ENCODE measurements around the gene TM9SF1. TPM values are rescaled to one million over a fixed set of nuclear protein-coding genes. Genes with fewer than 3 reads are reported as not detected.

The TM9SF1 gene
- total RNA-seq, 1 experiment from 2014 or later, result 55.5 TPM

GRCh38 chr14:24238123-24238522, 42.9 kb upstream of the TM9SF1 start:
- H3K4me1 ChIP-seq (ENCODE audit: insufficient read depth, low read length, poor library complexity, severe bottlenecking), result peaks cover 16% of the 10 kb centered on the region
- BruUV-seq (replicated peaks), result no TSS peak
- H3K9me3 ChIP-seq (ENCODE audit: low read depth, low read length, poor library complexity, severe bottlenecking), result no peaks in the 10 kb centered on the region
- intact Hi-C loops (cut with micrococcal nuclease; ENCODE audit: unreplicated experiment), result no loop called here
- POLR2A ChIA-PET (ENCODE audit: low non-redundant PET), result no interaction called here
- H3K36me3 ChIP-seq (ENCODE audit: insufficient read depth, low read length, poor library complexity, severe bottlenecking), result peaks cover 60% of the 10 kb centered on the region
- CTCF ChIA-PET, result interaction anchor here (1.4 kb wide), 1 partner anchor 59 kb away, joined by 4 read pairs; no protein-coding TSS in a partner anchor
- no peak overlapping the region for H3K27ac ChIP-seq (ENCODE audit: low read depth, low read length, poor library complexity, severe bottlenecking)
- no peak for DNase-seq (ENCODE audit: low spot score)
- H3K27me3 ChIP-seq (replicated peaks; ENCODE audit: insufficient read depth, low read depth, low read length, poor library complexity), result no peaks in the 10 kb centered on the region
- no peak for TF ChIP-seq EZH2 (IDR thresholded peaks at IDR 0.05; ENCODE audit: borderline replicate concordance, low read depth, low read length, poor library complexity, severe bottlenecking)
- TF ChIP-seq, protein P1, sequence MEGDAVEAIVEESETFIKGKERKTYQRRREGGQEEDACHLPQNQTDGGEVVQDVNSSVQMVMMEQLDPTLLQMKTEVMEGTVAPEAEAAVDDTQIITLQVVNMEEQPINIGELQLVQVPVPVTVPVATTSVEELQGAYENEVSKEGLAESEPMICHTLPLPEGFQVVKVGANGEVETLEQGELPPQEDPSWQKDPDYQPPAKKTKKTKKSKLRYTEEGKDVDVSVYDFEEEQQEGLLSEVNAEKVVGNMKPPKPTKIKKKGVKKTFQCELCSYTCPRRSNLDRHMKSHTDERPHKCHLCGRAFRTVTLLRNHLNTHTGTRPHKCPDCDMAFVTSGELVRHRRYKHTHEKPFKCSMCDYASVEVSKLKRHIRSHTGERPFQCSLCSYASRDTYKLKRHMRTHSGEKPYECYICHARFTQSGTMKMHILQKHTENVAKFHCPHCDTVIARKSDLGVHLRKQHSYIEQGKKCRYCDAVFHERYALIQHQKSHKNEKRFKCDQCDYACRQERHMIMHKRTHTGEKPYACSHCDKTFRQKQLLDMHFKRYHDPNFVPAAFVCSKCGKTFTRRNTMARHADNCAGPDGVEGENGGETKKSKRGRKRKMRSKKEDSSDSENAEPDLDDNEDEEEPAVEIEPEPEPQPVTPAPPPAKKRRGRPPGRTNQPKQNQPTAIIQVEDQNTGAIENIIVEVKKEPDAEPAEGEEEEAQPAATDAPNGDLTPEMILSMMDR (conservative IDR thresholded peaks at IDR 0.05; ENCODE audit: low read depth, low read length), result no peak
- no peak overlapping the region for H3K4me3 ChIP-seq (ENCODE audit: low read depth, low read length, poor library complexity, severe bottlenecking)

DNA sequence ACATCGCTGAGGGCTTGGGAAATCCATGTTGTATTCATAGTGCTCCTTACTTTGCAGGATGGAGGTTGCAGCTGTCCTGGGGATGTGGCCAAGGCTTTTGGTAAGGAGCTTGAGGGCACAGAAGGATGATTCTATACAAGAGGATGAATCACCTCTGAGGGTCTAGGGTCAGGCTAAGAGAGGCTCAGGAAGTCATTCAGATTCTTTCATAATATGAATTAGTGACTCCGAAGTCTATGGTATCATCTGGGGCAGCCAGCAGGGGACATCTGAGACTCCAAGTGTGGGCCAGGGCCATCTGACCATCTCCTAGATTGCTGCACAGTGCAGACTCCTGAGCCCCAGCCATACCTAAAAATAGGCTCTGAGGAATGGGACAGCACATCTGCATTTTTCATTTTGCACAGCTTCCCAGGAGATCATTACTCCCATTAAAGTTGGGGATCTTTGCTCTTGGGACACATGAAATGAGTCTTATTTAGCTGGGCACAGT, 42.3 kb upstream of the TM9SF1 start:
- POLR2A ChIA-PET (ENCODE audit: low non-redundant PET), result no interaction called here

DNA sequence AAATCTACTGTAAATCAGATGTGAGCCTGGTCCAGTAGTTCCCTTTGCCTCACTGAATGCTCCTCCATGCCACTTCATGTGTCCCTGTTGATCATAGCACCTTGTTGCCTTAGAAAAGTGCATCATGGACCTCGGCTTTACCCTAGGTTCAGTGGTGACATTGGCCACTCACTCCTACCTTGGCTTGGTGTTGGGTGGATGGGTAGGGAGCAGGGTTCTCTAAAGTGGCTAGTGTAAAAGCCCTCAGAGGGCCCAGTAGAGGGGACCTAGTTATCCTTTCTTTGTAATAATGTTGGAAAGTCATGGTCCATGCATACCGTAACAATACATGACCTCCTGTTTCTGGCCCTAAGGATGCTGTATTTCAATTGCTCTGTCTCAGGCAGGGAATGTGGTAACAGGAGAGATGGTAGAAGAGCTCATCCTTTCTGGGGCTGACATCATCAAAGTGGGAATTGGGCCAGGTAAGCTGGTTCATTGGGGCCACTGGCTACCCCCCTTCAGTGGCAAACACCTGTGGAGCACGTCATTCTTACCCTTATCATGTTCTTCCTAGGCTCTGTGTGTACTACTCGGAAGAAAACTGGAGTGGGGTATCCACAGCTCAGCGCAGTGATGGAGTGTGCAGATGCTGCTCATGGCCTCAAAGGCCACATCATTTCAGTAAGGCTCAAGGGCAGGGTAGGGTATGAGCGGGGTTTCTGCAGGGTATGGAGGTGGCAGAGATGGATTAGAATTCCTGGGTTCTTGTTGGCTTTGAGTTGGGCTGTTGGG, 41.6 kb upstream of the TM9SF1 start:
- CTCF ChIA-PET, result no interaction called here
- H3K36me3 ChIP-seq (ENCODE audit: insufficient read depth, low read length, poor library complexity, severe bottlenecking), result peaks cover 60% of the 10 kb centered on the region
- H3K4me3 ChIP-seq (ENCODE audit: low read depth, low read length, poor library complexity, severe bottlenecking), result no peak overlapping the region
- no peaks in the 10 kb centered on the region for H3K9me3 ChIP-seq (ENCODE audit: low read depth, low read length, poor library complexity, severe bottlenecking)
- no peak for DNase-seq (ENCODE audit: low spot score)
- H3K4me1 ChIP-seq (ENCODE audit: insufficient read depth, low read length, poor library complexity, severe bottlenecking), result peaks cover 13% of the 10 kb centered on the region
- intact Hi-C loops (cut with micrococcal nuclease; ENCODE audit: unreplicated experiment), result no loop called here
- no peak overlapping the region for H3K27ac ChIP-seq (ENCODE audit: low read depth, low read length, poor library complexity, severe bottlenecking)
- no peaks in the 10 kb centered on the region for H3K27me3 ChIP-seq (replicated peaks; ENCODE audit: insufficient read depth, low read depth, low read length, poor library complexity)
- TF ChIP-seq, protein P1 (conservative IDR thresholded peaks at IDR 0.05; ENCODE audit: low read depth, low read length), result no peak
- no peak for TF ChIP-seq EZH2 (IDR thresholded peaks at IDR 0.05; ENCODE audit: borderline replicate concordance, low read depth, low read length, poor library complexity, severe bottlenecking)
- BruUV-seq (replicated peaks), result no TSS peak
- POLR2A ChIA-PET (ENCODE audit: low non-redundant PET), result no interaction called here

More for the DNA sequence above, 42.3 kb upstream of the TM9SF1 start:
- Histone ChIP-seq H3K27ac (ENCODE audit: low read depth, low read length, poor library complexity, severe bottlenecking) (no peak overlapping the region), H3K9me3 (ENCODE audit: low read depth, low read length, poor library complexity, severe bottlenecking) (no peaks in the 10 kb centered on the region), H3K4me3 (ENCODE audit: low read depth, low read length, poor library complexity, severe bottlenecking) (no peak overlapping the region), H3K4me1 (ENCODE audit: insufficient read depth, low read length, poor library complexity, severe bottlenecking) (peaks cover 13% of the 10 kb centered on the region), H3K27me3 (replicated peaks; ENCODE audit: insufficient read depth, low read depth, low read length, poor library complexity) (no peaks in the 10 kb centered on the region), H3K36me3 (ENCODE audit: insufficient read depth, low read length, poor library complexity, severe bottlenecking) (peaks cover 60% of the 10 kb centered on the region)
- intact Hi-C loops (cut with micrococcal nuclease; ENCODE audit: unreplicated experiment), result no loop called here
- CTCF ChIA-PET, result interaction anchor here (1.4 kb wide), 1 partner anchor 60 kb away, joined by 4 read pairs; no protein-coding TSS in a partner anchor
- DNase-seq (ENCODE audit: low spot score), result no peak
- TF ChIP-seq, protein P1 (conservative IDR thresholded peaks at IDR 0.05; ENCODE audit: low read depth, low read length), result no peak
- TF ChIP-seq EZH2 (IDR thresholded peaks at IDR 0.05; ENCODE audit: borderline replicate concordance, low read depth, low read length, poor library complexity, severe bottlenecking), result no peak
- no TSS peak for BruUV-seq (replicated peaks)
